ENCODE data around the gene MUC22. TPM values are rescaled to one million over a fixed set of nuclear protein-coding genes. Genes with fewer than 3 reads are reported as not detected.
A peak's percentile ranks its signal among the peaks of the same experiment; 100 is the strongest.

The MUC22 gene
- polyA plus RNA-seq (2011; rRNA removed) (not detected in 2 replicates), polyA minus RNA-seq (2011; rRNA and poly(A)+ RNA removed) (not detected in 2 replicates)

- no peaks in the 10 kb centered on the region for H3K36me3 ChIP-seq (ENCODE audit: control insufficient read depth, insufficient read depth, low read length)
- H3K27me3 ChIP-seq (ENCODE audit: control insufficient read depth, insufficient read depth, low read length), result peaks cover 2% of the 10 kb centered on the region; the same call in 1 of the 2 replicates
- no peak for TF ChIP-seq CTCF (IDR thresholded peaks at IDR 0.05; ENCODE audit: insufficient read depth, low read depth, low read length)
- H3K4me3 ChIP-seq (ENCODE audit: low read depth, low read length), result no peak within 1 kb of the TSS
- DNase-seq (ENCODE audit: low read depth), result peak; percentile 22
- POLR2A ChIA-PET, result no interaction called here
- CTCF ChIA-PET, result interaction anchor here (0.6 kb wide), 1 partner anchor 77 kb away, joined by 5 read pairs; no protein-coding TSS in a partner anchor
These were observed at the start of gene MUC22 for GRCh38 chr6:31010393-31011060. MUC22 (plus strand) TSS chr6:31010474; CDS start chr6:31010707, 233 bp downstream.

GRCh38 chr6:30960907-30961673 is 49.2 kb upstream of the MUC22 start:
- ChIA-PET POLR2A (no interaction called here), CTCF (interaction anchor here (0.8 to 1.6 kb wide), 6 partner anchors 9 to 126 kb away, joined by 3 to 6 read pairs (median 4); no protein-coding TSS in a partner anchor)
- peaks cover 15% of the 10 kb centered on the region for H3K27me3 ChIP-seq (ENCODE audit: control insufficient read depth, insufficient read depth, low read length)
- H3K36me3 ChIP-seq (ENCODE audit: control insufficient read depth, insufficient read depth, low read length), result no peaks in the 10 kb centered on the region
- TF ChIP-seq CTCF (IDR thresholded peaks at IDR 0.05; ENCODE audit: insufficient read depth, low read depth, low read length), result no peak
- no peak overlapping the region for H3K4me3 ChIP-seq (ENCODE audit: low read depth, low read length)
- no peak for DNase-seq (ENCODE audit: low read depth)

- CTCF ChIA-PET, result no interaction called here
- POLR2A ChIA-PET, result no interaction called here
- Histone ChIP-seq H3K36me3 (ENCODE audit: control insufficient read depth, insufficient read depth, low read length) (no peaks in the 10 kb centered on the region), H3K4me3 (ENCODE audit: low read depth, low read length) (no peak overlapping the region), H3K27me3 (ENCODE audit: control insufficient read depth, insufficient read depth, low read length) (peaks cover 4% of the 10 kb centered on the region)
- no peak for TF ChIP-seq CTCF (IDR thresholded peaks at IDR 0.05; ENCODE audit: insufficient read depth, low read depth, low read length)
- no peak for DNase-seq (ENCODE audit: low read depth)
These were observed 47.6 kb upstream of the MUC22 start for GRCh38 chr6:30962716-30963115.

GRCh38 chr6:30963641-30964040 is 46.6 kb upstream of the MUC22 start:
- peaks cover 1% of the 10 kb centered on the region for H3K27me3 ChIP-seq (ENCODE audit: control insufficient read depth, insufficient read depth, low read length)
- no peaks in the 10 kb centered on the region for H3K36me3 ChIP-seq (ENCODE audit: control insufficient read depth, insufficient read depth, low read length)
- CTCF ChIA-PET, result no interaction called here
- H3K4me3 ChIP-seq (ENCODE audit: low read depth, low read length), result no peak overlapping the region
- TF ChIP-seq CTCF (IDR thresholded peaks at IDR 0.05; ENCODE audit: insufficient read depth, low read depth, low read length), result no peak
- POLR2A ChIA-PET, result no interaction called here
- DNase-seq (ENCODE audit: low read depth), result no peak

GRCh38 chr6:30964075-30964474 is 46.2 kb upstream of the MUC22 start:
- Histone ChIP-seq H3K36me3 (ENCODE audit: control insufficient read depth, insufficient read depth, low read length) (no peaks in the 10 kb centered on the region), H3K27me3 (ENCODE audit: control insufficient read depth, insufficient read depth, low read length) (peaks cover 1% of the 10 kb centered on the region), H3K4me3 (ENCODE audit: low read depth, low read length) (no peak overlapping the region)
- CTCF ChIA-PET, result no interaction called here
- TF ChIP-seq CTCF (IDR thresholded peaks at IDR 0.05; ENCODE audit: insufficient read depth, low read depth, low read length), result no peak
- POLR2A ChIA-PET, result no interaction called here
- no peak for DNase-seq (ENCODE audit: low read depth)

Measured in BJ (cell line).